Activated CD4-positive, alpha-beta memory T cell treated with anti-CD3 and anti-CD28 coated beads, Interleukin-2, amount 10 ng/mL, durations not matched to agents 7 days and 5 days (primary cell): ENCODE measurements around the gene STAT4. TPM values are rescaled to one million over a fixed set of nuclear protein-coding genes. Genes with fewer than 3 reads are reported as not detected.

ENCODE experiments used
- CTCF ChIA-PET: fragments of 350-600 bp; sonication (Branson Sonifier 250); formaldehyde crosslinking; loops from one replicate; lab custom pipeline; 2021; ENCODE audit warnings: antibody characterized with exemption, inconsistent platforms; lab: Charles Lee
- POLR2A ChIA-PET: fragments of 350-600 bp; sonication (Branson Sonifier 250); formaldehyde crosslinking; loops from one replicate; lab custom pipeline; 2021; ENCODE audit warnings: antibody characterized with exemption; lab: Charles Lee
- DNase-seq: peaks from one replicate; pipeline ENCODE4 v3.0.0-alpha.2; 2020
- H3K27ac Mint-ChIP-seq: one replicate; pipeline ENCODE4 v1.8.0; 2021; ENCODE audit warnings: mild to moderate bottlenecking, mixed read lengths
- H3K27me3 Mint-ChIP-seq: one replicate; pipeline ENCODE4 v1.8.0; 2021; ENCODE audit warnings: mixed read lengths
- H3K36me3 Mint-ChIP-seq: one replicate; pipeline ENCODE4 v1.8.0; 2021; ENCODE audit warnings: low read depth, mixed read lengths
- H3K4me1 Mint-ChIP-seq: one replicate; pipeline ENCODE4 v1.8.0; 2021; ENCODE audit warnings: mixed read lengths
- H3K4me3 Mint-ChIP-seq: one replicate; pipeline ENCODE4 v1.8.0; 2021; ENCODE audit warnings: mild to moderate bottlenecking, mixed read lengths
- H3K9me3 Mint-ChIP-seq: one replicate; pipeline ENCODE4 v1.8.0; 2021; ENCODE audit warnings: mixed read lengths
- total RNA-seq, 2 experiments: library from RNA; stranded (reverse); gene quantifications; one replicate each; pipeline ENCODE4 v1.2.3, GENCODE V29; 2021

Gene STAT4
- total RNA-seq, 2 experiments from 2014 or later: 122 to 124 TPM

DNA sequence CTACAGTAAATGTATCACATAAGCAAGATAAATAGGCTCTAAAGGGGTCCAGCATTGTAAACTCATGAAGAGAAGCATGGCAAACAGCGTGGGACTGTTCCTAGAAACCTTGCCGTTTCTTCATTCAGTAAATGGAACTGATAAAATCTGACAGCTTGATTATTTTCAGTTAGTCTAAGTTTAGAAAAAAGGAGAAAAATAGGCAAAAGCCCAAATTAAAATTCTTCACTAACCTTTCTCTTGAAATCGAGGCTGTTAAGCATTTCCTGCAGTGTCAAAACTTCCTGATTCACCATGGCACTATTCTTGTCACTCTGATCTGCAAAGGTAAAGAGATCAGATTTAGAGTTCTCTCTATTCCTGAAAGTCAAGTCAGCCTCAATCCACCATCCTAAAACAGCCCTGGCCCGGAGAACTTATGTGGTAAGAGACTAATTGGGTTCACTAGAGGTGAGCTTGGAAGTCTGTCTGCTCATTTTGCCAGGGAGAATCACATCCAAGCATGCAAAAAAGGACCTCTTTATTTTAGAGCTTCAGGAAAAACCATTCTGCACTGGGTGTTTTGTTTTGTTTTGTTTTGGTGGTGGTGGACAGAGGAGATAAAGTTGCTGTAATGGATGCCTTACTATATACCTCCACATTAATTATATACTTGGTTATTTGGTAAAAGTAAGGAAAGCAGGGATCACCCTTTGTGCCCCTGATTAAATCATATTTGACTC is 84.4 kb downstream of the STAT4 start:
- ChIA-PET CTCF (interaction anchor here (2.6 to 7.4 kb wide), 3 partner anchors 15 to 89 kb away, joined by 15 to 59 read pairs (median 50); partner anchors contain the start of gene STAT4), POLR2A (interaction anchor here (1.0 to 7.6 kb wide), 11 partner anchors 11 to 613 kb away, joined by 3 to 165 read pairs (median 30); partner anchors contain the start of genes GLS, NABP1, STAT1 and STAT4)
- H3K27me3 Mint-ChIP-seq: no peaks in the 10 kb centered on the region
- H3K36me3 Mint-ChIP-seq: peaks cover 77% of the 10 kb centered on the region
- peaks cover 78% of the 10 kb centered on the region for H3K4me1 Mint-ChIP-seq
- H3K27ac Mint-ChIP-seq: peak overlapping the region; percentile 84
- peak; percentile 23 for DNase-seq
- H3K4me3 Mint-ChIP-seq: peak overlapping the region; percentile 80
- H3K9me3 Mint-ChIP-seq: no peaks in the 10 kb centered on the region

DNA sequence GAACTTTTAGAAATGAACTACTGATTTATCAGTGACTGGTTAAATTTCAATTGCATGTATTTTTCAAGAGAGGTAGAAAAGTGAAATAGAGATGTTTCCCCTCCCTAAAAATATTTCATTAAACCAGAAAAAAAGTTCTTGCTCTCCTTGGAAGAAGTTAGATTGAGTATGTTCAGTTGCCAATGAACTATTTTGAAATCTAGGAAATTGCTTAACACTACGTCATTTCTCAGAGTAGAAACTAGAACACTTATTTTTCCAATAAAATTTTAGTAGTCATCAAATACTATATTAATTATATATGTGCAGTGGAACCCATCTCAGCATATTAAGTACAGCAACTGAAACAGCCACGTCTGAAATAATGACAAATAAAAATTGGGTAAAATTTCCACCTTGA is 85.0 kb downstream of the STAT4 start:
- ChIA-PET CTCF (interaction anchor here (0.6 to 7.4 kb wide), 5 partner anchors 11 to 552 kb away, joined by 3 to 59 read pairs (median 15); partner anchors contain the start of gene STAT4), POLR2A (interaction anchor here (0.9 to 7.6 kb wide), 15 partner anchors 10 to 611 kb away, joined by 3 to 165 read pairs (median 27); partner anchors contain the start of genes GLS, NABP1, STAT1 and STAT4)
- peaks cover 77% of the 10 kb centered on the region for H3K36me3 Mint-ChIP-seq
- DNase-seq: no peak
- H3K27me3 Mint-ChIP-seq: no peaks in the 10 kb centered on the region
- peak overlapping the region; percentile 84 for H3K27ac Mint-ChIP-seq
- H3K4me3 Mint-ChIP-seq: peak overlapping the region; percentile 80
- H3K9me3 Mint-ChIP-seq: no peaks in the 10 kb centered on the region
- peaks cover 78% of the 10 kb centered on the region for H3K4me1 Mint-ChIP-seq

DNA sequence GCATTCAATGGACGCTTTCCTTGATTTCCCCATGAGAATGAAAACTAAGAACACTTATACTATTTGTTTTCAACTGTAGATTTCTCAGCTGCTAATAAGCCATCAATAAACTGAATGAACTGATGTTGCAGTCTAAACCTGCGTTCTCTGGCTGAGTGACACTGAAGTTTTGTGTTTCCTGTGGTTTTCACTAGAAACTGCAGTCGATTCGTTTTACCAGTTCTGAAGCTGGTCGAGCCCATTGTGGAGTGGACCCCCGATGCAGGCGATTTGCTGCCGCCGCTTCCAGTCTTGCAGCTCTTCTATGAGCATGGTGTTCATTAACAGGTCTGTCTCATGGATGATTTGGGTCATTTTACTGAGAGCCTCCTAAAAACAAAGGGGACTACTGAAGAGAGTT is 86.2 kb downstream of the STAT4 start:
- peak; percentile 83 for DNase-seq
- CTCF ChIA-PET: interaction anchor here (0.7 to 7.4 kb wide), 11 partner anchors 9 to 214 kb away, joined by 3 to 59 read pairs (median 6); partner anchors contain the start of gene STAT4
- H3K4me1 Mint-ChIP-seq: peaks cover 74% of the 10 kb centered on the region
- no peaks in the 10 kb centered on the region for H3K9me3 Mint-ChIP-seq
- H3K27ac Mint-ChIP-seq: peak overlapping the region; percentile 96
- POLR2A ChIA-PET: interaction anchor here (0.8 to 7.6 kb wide), 22 partner anchors 9 to 615 kb away, joined by 3 to 165 read pairs (median 16); partner anchors contain the start of genes GLS, NABP1, NEMP2 and STAT1
- H3K27me3 Mint-ChIP-seq: no peaks in the 10 kb centered on the region
- H3K36me3 Mint-ChIP-seq: peaks cover 80% of the 10 kb centered on the region
- H3K4me3 Mint-ChIP-seq: peak overlapping the region; percentile 92

DNA sequence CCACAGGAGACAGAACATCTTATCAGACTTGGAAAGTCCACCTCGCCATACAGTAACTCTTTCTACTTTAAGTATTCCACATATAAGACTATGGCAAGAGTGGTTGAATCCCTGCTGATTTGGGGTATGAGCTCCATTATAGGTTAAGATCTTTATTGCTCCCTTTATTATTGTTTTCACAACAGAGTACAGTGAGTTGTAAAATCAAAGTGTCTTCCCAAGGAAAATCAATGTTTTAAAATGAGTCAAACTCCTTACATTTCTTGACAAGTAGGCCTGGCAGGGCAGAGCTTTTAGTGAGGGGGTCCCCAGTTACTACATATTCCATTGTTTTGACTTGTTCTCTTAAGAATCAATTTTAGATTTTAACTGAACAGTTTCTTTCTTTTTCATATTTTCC is 87.2 kb downstream of the STAT4 start:
- Mint-ChIP-seq H3K4me1 (peaks cover 72% of the 10 kb centered on the region), H3K4me3 (peak overlapping the region; percentile 54), H3K36me3 (peaks cover 81% of the 10 kb centered on the region)

DNA sequence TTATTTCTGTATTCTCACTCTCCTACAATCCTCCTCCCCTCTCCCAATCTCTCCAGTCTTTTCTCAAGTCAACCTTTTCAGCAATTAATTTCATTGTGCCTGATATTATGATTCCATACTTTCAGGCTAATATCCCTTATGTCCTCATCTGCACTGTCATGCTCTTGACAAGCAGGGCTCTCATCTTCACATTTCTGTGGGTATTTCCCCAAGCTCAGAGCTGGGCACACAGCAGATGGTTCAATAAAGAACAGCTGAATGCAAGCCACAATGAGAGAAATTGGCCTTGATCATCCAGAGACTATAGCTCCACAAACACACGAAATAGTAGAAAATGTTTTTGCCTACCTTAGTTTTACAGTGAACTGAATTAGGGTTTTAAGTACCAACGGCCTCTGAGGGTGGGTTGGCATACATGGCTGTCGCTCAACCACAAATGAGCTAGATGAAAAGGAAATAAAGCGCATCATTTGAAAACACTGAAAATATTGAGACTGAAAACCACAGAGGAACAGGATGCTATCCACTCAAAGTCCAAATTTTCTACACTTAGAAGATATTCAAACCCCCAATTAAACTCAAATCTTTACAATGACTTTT is 89.3 kb downstream of the STAT4 start:
- peak; percentile 44 for DNase-seq
- ChIA-PET POLR2A (interaction anchor here (0.5 to 7.6 kb wide), 11 partner anchors 9 to 615 kb away, joined by 3 to 165 read pairs (median 14); partner anchors contain the start of genes GLS, NABP1, STAT1 and STAT4), CTCF (interaction anchor here (0.5 to 7.4 kb wide), 9 partner anchors 10 to 94 kb away, joined by 3 to 59 read pairs (median 4); no protein-coding TSS in a partner anchor)
- Mint-ChIP-seq H3K27ac (peak overlapping the region; percentile 91), H3K9me3 (no peaks in the 10 kb centered on the region), H3K27me3 (no peaks in the 10 kb centered on the region), H3K36me3 (peaks cover 73% of the 10 kb centered on the region), H3K4me3 (peak overlapping the region; percentile 50), H3K4me1 (peaks cover 65% of the 10 kb centered on the region)

More for the DNA sequence above, 87.2 kb downstream of the STAT4 start:
- CTCF ChIA-PET: interaction anchor here (1.1 to 7.4 kb wide), 7 partner anchors 9 to 92 kb away, joined by 3 to 59 read pairs (median 10); partner anchors contain the start of gene STAT4
- POLR2A ChIA-PET: interaction anchor here (1.0 to 7.6 kb wide), 16 partner anchors 7 to 613 kb away, joined by 3 to 165 read pairs (median 26); partner anchors contain the start of genes GLS, NABP1, STAT1 and STAT4
- Mint-ChIP-seq H3K27me3 (no peaks in the 10 kb centered on the region), H3K27ac (peak overlapping the region; percentile 96), H3K9me3 (no peaks in the 10 kb centered on the region)
- no peak for DNase-seq

DNA sequence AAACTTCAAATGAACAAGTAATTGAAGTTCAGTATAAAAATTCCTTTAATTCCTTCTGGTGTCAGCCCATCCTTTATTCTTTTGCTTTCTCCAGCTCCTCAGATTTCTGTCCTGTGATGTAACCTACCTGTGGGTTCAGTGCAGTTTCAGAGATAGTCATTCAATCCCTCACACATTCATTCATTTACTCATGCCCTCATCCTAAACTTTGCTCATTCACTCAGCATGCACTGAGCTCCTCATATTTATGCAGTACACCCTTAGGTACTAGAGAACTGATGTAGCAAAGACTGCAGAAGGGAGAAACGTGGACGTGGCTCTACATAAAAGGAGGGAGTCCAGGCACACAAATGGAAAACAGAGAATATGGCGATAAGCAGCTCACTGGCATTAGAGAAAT is 91.5 kb downstream of the STAT4 start:
- CTCF ChIA-PET: interaction anchor here (1.0 to 2.7 kb wide), 5 partner anchors 12 to 96 kb away, joined by 3 to 22 read pairs (median 4); partner anchors contain the start of gene STAT4
- no peaks in the 10 kb centered on the region for H3K27me3 Mint-ChIP-seq
- DNase-seq: no peak
- no peak overlapping the region for H3K4me3 Mint-ChIP-seq
- no peaks in the 10 kb centered on the region for H3K9me3 Mint-ChIP-seq
- POLR2A ChIA-PET: interaction anchor here (1.2 to 7.6 kb wide), 7 partner anchors 12 to 96 kb away, joined by 3 to 165 read pairs (median 4); partner anchors contain the start of gene STAT4
- peaks cover 66% of the 10 kb centered on the region for H3K36me3 Mint-ChIP-seq
- no peak overlapping the region for H3K27ac Mint-ChIP-seq
- peaks cover 72% of the 10 kb centered on the region for H3K4me1 Mint-ChIP-seq

DNA sequence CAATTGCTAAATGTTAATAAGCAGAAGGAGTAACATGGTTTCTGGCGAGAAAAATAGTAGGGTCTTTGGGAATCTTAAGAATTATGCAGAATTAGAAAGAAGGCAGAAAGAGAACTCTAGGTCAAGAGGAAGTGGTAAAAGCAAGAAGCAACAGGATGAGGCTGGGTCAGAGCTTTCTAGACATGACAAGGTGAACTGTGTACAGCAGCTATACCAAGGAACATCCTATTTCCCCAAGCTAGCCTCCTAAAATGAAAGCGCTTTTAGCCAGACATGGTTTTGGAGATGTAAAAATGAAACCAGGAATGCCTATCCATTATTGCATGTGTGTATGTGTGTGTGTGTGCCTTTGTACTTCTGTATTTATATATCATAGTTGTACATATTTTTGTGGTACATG is 94.6 kb downstream of the STAT4 start:
- Mint-ChIP-seq H3K9me3 (no peaks in the 10 kb centered on the region), H3K27me3 (no peaks in the 10 kb centered on the region), H3K36me3 (peaks cover 42% of the 10 kb centered on the region), H3K4me3 (peak overlapping the region; percentile 12), H3K4me1 (peaks cover 46% of the 10 kb centered on the region), H3K27ac (peak overlapping the region; percentile 71)
- DNase-seq: peak; percentile 28
- ChIA-PET POLR2A (interaction anchor here (0.6 to 2.9 kb wide), 6 partner anchors 9 to 621 kb away, joined by 3 to 30 read pairs (median 3); no protein-coding TSS in a partner anchor), CTCF (interaction anchor here (0.6 to 9.8 kb wide), 3 partner anchors 9 to 97 kb away, joined by 4 to 512 read pairs (median 5); partner anchors contain the start of gene STAT4)

DNA sequence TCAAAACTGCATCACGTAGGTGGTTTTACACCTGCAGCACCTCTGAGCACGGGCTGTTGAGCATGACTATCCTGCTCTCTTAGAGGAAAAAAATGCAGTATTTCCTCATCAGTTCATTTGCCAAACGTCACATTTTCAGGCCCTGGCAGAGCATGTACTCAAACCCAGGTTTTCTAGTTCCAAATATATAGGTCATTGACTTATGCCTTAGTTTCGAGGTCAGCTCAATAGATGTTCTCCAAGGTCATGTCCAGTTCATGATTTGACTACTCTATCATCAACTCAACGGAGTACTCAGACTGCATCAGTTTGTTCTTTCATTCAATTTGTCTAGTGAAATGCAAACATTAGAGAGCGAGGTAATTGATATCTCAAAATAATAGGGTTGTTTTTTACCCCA is 97.5 kb downstream of the STAT4 start:
- ChIA-PET CTCF (interaction anchor here (0.8 to 9.8 kb wide), 17 partner anchors 10 to 499 kb away, joined by 3 to 512 read pairs (median 6); partner anchors contain the start of gene STAT4), POLR2A (interaction anchor here (1.0 to 6.9 kb wide), 10 partner anchors 11 to 105 kb away, joined by 3 to 78 read pairs (median 7); partner anchors contain the start of gene STAT4)
- H3K4me1 Mint-ChIP-seq: peaks cover 35% of the 10 kb centered on the region
- H3K36me3 Mint-ChIP-seq: peaks cover 26% of the 10 kb centered on the region
- DNase-seq: no peak
- H3K9me3 Mint-ChIP-seq: no peaks in the 10 kb centered on the region
- no peaks in the 10 kb centered on the region for H3K27me3 Mint-ChIP-seq
- H3K27ac Mint-ChIP-seq: no peak overlapping the region
- H3K4me3 Mint-ChIP-seq: no peak overlapping the region

DNA sequence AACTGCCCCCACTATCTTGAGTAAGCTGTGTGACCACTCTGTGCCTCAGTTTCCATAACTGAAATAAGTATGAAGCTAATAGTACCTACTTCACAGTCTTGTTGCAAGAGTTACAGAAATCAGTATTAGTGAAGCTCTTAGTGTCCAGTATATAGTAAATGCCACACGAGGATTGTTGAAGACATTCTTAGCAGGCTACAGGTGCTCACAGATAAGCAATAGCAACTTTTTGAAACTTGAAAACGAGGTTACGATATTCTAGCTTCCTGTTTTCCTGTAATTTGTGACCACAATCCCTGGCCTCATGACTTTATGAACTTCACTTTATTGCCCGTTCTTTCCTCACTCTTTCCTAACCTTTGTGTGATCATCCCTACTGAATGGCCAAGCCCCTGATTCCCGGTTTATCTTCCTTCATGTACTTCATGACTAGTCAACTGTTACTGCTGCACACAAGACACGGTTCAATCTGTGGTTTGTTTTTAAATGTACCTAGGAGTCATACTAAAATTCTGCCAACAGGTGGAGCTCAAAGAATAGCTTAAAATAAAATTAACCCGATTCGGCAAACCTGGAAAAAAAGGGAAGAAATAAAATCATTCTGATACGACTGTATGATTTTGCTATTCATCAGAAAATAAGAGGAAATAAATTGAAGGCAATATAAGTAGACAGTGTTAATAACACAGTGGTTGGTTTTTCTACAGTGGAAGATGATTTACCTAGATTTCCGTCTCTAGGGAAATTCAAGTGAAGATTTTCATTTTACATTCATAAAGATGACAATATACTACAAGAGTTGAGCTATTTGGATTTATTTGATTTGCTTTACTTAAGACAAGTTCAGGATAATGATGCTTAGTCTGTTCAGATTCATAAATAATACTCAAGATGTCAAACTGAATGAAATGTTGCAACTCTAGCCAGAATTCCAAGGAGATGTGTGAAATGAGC is 98.7 kb downstream of the STAT4 start:
- no peak overlapping the region for H3K4me3 Mint-ChIP-seq
- no peaks in the 10 kb centered on the region for H3K9me3 Mint-ChIP-seq
- no peaks in the 10 kb centered on the region for H3K27me3 Mint-ChIP-seq
- ChIA-PET POLR2A (interaction anchor here (0.7 to 6.9 kb wide), 18 partner anchors 12 to 625 kb away, joined by 3 to 78 read pairs (median 6); partner anchors contain the start of genes STAT1 and STAT4), CTCF (interaction anchor here (0.7 to 9.8 kb wide), 29 partner anchors 12 to 517 kb away, joined by 3 to 512 read pairs (median 4); partner anchors contain the start of gene STAT4)
- no peak overlapping the region for H3K27ac Mint-ChIP-seq
- H3K4me1 Mint-ChIP-seq: peaks cover 28% of the 10 kb centered on the region
- DNase-seq: no peak
- H3K36me3 Mint-ChIP-seq: peaks cover 29% of the 10 kb centered on the region

DNA sequence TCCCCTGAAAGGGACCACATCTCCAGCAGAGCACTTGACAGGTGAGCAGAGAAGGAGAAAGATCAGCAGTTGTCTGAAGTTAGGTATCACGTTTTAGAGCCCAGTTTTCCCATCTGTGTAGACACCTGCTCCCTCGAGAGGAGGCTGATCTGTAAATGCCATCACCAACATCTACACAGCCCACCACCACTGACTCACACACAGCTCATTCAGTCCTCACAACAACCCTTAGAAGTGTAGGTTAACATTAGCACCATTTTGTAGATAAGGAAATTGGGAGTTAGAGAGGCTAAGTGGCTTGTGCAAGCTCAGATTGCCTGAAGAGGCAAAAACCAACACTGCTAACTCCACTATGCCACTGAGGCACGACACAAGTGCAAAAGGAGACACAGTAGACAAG is 99.6 kb downstream of the STAT4 start:
- Mint-ChIP-seq H3K36me3 (peaks cover 31% of the 10 kb centered on the region), H3K9me3 (no peaks in the 10 kb centered on the region), H3K27me3 (no peaks in the 10 kb centered on the region), H3K4me1 (peaks cover 20% of the 10 kb centered on the region), H3K4me3 (no peak overlapping the region), H3K27ac (no peak overlapping the region)
- ChIA-PET CTCF (interaction anchor here (0.8 to 9.8 kb wide), 10 partner anchors 13 to 114 kb away, joined by 3 to 512 read pairs (median 11); partner anchors contain the start of gene STAT4), POLR2A (interaction anchor here (0.7 to 6.9 kb wide), 10 partner anchors 13 to 169 kb away, joined by 3 to 78 read pairs (median 14); partner anchors contain the start of genes STAT1 and STAT4)
- DNase-seq: no peak

DNA sequence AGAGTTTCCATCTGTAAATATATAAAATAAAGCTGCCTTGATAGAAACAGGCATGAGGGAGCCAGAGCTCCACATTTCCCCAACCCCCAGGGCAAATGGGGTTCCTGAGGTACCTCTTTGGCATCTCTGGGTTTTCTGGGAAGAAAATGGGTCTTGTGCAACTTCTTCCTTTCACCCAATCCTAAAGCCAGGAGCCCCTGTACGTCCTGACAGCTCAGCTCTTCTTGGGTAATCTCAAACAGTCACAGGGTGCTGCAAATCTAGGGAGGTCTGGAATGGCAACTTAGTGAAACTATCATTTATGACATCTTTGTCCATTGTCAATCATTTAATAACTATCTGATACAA is 100.2 kb downstream of the STAT4 start:
- H3K27ac Mint-ChIP-seq: peak overlapping the region; percentile 8
- POLR2A ChIA-PET: interaction anchor here (0.8 to 6.9 kb wide), 8 partner anchors 12 to 169 kb away, joined by 3 to 78 read pairs (median 38); partner anchors contain the start of genes STAT1 and STAT4
- no peaks in the 10 kb centered on the region for H3K27me3 Mint-ChIP-seq
- H3K9me3 Mint-ChIP-seq: no peaks in the 10 kb centered on the region
- DNase-seq: no peak
- CTCF ChIA-PET: interaction anchor here (1.0 to 9.8 kb wide), 5 partner anchors 12 to 114 kb away, joined by 4 to 512 read pairs (median 59); partner anchors contain the start of gene STAT4
- H3K4me1 Mint-ChIP-seq: peaks cover 15% of the 10 kb centered on the region
- no peak overlapping the region for H3K4me3 Mint-ChIP-seq
- peaks cover 31% of the 10 kb centered on the region for H3K36me3 Mint-ChIP-seq
